HCT116 (cell line): ENCODE data around the gene NCMAP.

Experiments
- CBX3 ChIP-seq: IDR thresholded peaks from 2 replicates; pipeline ENCODE4 v1.6.1; 2012; ENCODE audit warnings: low read depth
- CTCF ChIP-seq, 3 experiments: fragments of 200-600 bp in 1 of 3; sonication (generic) in 1 of 3; IDR thresholded peaks in 2 of 3; conservative IDR thresholded peaks in 1 of 3; 2 replicates each; pipeline ENCODE4 v1.5.1; 2012 to 2017; ENCODE audit warnings: low read depth in 2 of 3, low read length in 2 of 3, antibody characterized with exemption in 1 of 3, borderline replicate concordance in 1 of 3, control low read depth in 1 of 3, mild to moderate bottlenecking in 1 of 3, mixed read lengths in 1 of 3, mixed run types in 1 of 3, moderate library complexity in 1 of 3; ENCODE audit not compliant: insufficient read depth in 1 of 3
- EGR1 ChIP-seq: IDR thresholded peaks from 2 replicates; pipeline ENCODE4 v1.6.1; 2012; ENCODE audit warnings: low read depth
- EZH2 ChIP-seq: fragments of 200-600 bp; sonication (generic); IDR thresholded peaks from 2 replicates; pipeline ENCODE4 v1.6.1; 2017; ENCODE audit warnings: antibody characterized with exemption, mixed run types
- EZH2phosphoT487 ChIP-seq: fragments of 200-600 bp; IDR thresholded peaks from 2 replicates; pipeline ENCODE4 v1.6.1; 2018; ENCODE audit warnings: antibody characterized with exemption, borderline replicate concordance
- JUND ChIP-seq: IDR thresholded peaks from 2 replicates; pipeline ENCODE4 v1.6.1; 2012
- MAX ChIP-seq: IDR thresholded peaks from 2 replicates; pipeline ENCODE4 v1.6.1; 2012
- POLR2A ChIP-seq: IDR thresholded peaks from 2 replicates; pipeline ENCODE4 v1.7.0; 2011; ENCODE audit warnings: borderline replicate concordance; ENCODE audit not compliant: insufficient read depth, insufficient read length; ENCODE audit errors: extremely low read depth
- RAD21 ChIP-seq: IDR thresholded peaks from 2 replicates; pipeline ENCODE4 v1.6.1; 2012; ENCODE audit warnings: low read depth, mild to moderate bottlenecking
- REST ChIP-seq: IDR thresholded peaks from 2 replicates; pipeline ENCODE4 v1.6.1; 2012; ENCODE audit warnings: low read depth
- SP1 ChIP-seq: IDR thresholded peaks from 2 replicates; pipeline ENCODE4 v1.6.1; 2012; ENCODE audit warnings: low read depth
- TCF7L2 ChIP-seq: IDR thresholded peaks from 2 replicates; pipeline ENCODE4 v1.7.0; 2011; ENCODE audit warnings: borderline replicate concordance, inconsistent platforms; ENCODE audit not compliant: insufficient read depth, insufficient read length; ENCODE audit errors: extremely low read depth
- YY1 ChIP-seq: IDR thresholded peaks from 2 replicates; pipeline ENCODE4 v1.6.1; 2011; ENCODE audit warnings: low read length, low read depth, moderate library complexity, mild to moderate bottlenecking; ENCODE audit not compliant: insufficient replicate concordance; ENCODE audit errors: extremely low read depth
- ZFX ChIP-seq: fragments of 450-650 bp; IDR thresholded peaks from 2 replicates; pipeline ENCODE4 v1.6.1; 2017

- TF ChIP-seq EZH2phosphoT487 (no peak), CTCF (IDR thresholded peaks at IDR 0.05 in 2 of 3, conservative IDR thresholded peaks at IDR 0.05 in 1 of 3; ENCODE audit: borderline replicate concordance in 1 of 3, insufficient read depth in 1 of 3, low read depth in 2 of 3, low read length in 2 of 3) (no peak), EZH2 (no peak), RAD21 (no peak), CBX3 (no peak), TCF7L2 (no peak), SP1 (no peak), YY1 (no peak), EGR1 (no peak), ZFX (no peak), MAX (no peak), POLR2A (no peak), JUND (no peak), REST (no peak)
Observed at GRCh38 chr1:24516506-24516905, 39.4 kb upstream of the NCMAP start.
